HG03565 (cell line): ENCODE results near the gene PRKN.

Source experiments
- ATAC-seq: cut with Tn5 transposase; IDR thresholded peaks from one replicate; pipeline ENCODE4 v1.9.1; 2021; ENCODE audit warnings: mild to moderate bottlenecking, moderate library complexity; ENCODE audit not compliant: unreplicated experiment

Gene PRKN

GRCh38 chr6:162711376-162711775, 16.2 kb downstream of the PRKN start:
- ATAC-seq = no peak

- ATAC-seq = no peak
Observed at GRCh38 chr6:162710936-162711335, 16.6 kb downstream of the PRKN start.

GRCh38 chr6:162710419-162710818, 17.1 kb downstream of the PRKN start:
- no peak for ATAC-seq

GRCh38 chr6:162709431-162709830, 18.1 kb downstream of the PRKN start:
- no peak for ATAC-seq

GRCh38 chr6:162708971-162709370, 18.6 kb downstream of the PRKN start:
- ATAC-seq = no peak

- no peak for ATAC-seq
Observed at GRCh38 chr6:162706232-162706631, 21.3 kb downstream of the PRKN start.

- no peak for ATAC-seq
Observed at GRCh38 chr6:162705736-162706135, 21.8 kb downstream of the PRKN start.

GRCh38 chr6:162704001-162704400, 23.6 kb downstream of the PRKN start:
- ATAC-seq = no peak

- ATAC-seq = no peak
Observed at GRCh38 chr6:162702446-162702845, 25.1 kb downstream of the PRKN start.

GRCh38 chr6:162701551-162701950, 26.0 kb downstream of the PRKN start:
- ATAC-seq = no peak

GRCh38 chr6:162700966-162701365, 26.6 kb downstream of the PRKN start:
- no peak for ATAC-seq

GRCh38 chr6:162699961-162700360, 27.6 kb downstream of the PRKN start:
- ATAC-seq = no peak

- ATAC-seq = no peak
Observed at GRCh38 chr6:162698440-162698839, 29.1 kb downstream of the PRKN start.

GRCh38 chr6:162697872-162698403, 29.6 kb downstream of the PRKN start:
- ATAC-seq = no peak

GRCh38 chr6:162690158-162690557, 37.4 kb downstream of the PRKN start:
- no peak for ATAC-seq

GRCh38 chr6:162688751-162689345, 38.7 kb downstream of the PRKN start:
- ATAC-seq = no peak

GRCh38 chr6:162685586-162685985, 42.0 kb downstream of the PRKN start:
- ATAC-seq = no peak

- ATAC-seq = no peak
Observed at GRCh38 chr6:162684961-162685360, 42.6 kb downstream of the PRKN start.

GRCh38 chr6:162684052-162684451, 43.5 kb downstream of the PRKN start:
- ATAC-seq = no peak

- no peak for ATAC-seq
Observed at GRCh38 chr6:162683135-162683534, 44.4 kb downstream of the PRKN start.

- no peak for ATAC-seq
Observed at GRCh38 chr6:162681447-162681846, 46.1 kb downstream of the PRKN start.

GRCh38 chr6:162680871-162681270, 46.7 kb downstream of the PRKN start:
- ATAC-seq = no peak

- ATAC-seq = no peak
Observed at GRCh38 chr6:162680367-162680766, 47.2 kb downstream of the PRKN start.
